Transverse colon (tissue), 4 donors: ENCODE measurements around the gene KIF3A.

ENCODE experiments used
- CTCF ChIP-seq, 5 experiments: fragments of 200-600 bp in 3 of 5; fragments of 450-650 bp in 2 of 5; sonication (generic) in 3 of 5; IDR thresholded peaks; 1 replicate in 2 of 5; 2 replicates in 3 of 5; pipeline ENCODE4 v1.5.1; 2016 to 2017; ENCODE audit warnings: antibody characterized with exemption in 5 of 5, inconsistent platforms in 3 of 5, mild to moderate bottlenecking in 2 of 5, moderate library complexity in 1 of 5
- POLR2A ChIP-seq: fragments of 450-650 bp; IDR thresholded peaks from one replicate; pipeline ENCODE4 v1.6.1; 2016; ENCODE audit warnings: antibody characterized with exemption, mild to moderate bottlenecking, moderate library complexity
- POLR2AphosphoS5 ChIP-seq, 3 donors: sonication (generic); formaldehyde crosslinking; IDR thresholded peaks; one replicate each; pipeline ENCODE4 v1.6.1; 2016; ENCODE audit warnings: antibody characterized with exemption in 3 of 3

GRCh38 chr5:132666310-132667123 lies 70.8 kb downstream of the KIF3A start:
- TF ChIP-seq CTCF (IDR thresholded peaks at IDR 0.05), result no peak
- TF ChIP-seq POLR2A, result no peak
- no peak for TF ChIP-seq POLR2AphosphoS5 (IDR thresholded peaks at IDR 0.05)
